CD14-positive monocyte (primary cell): ENCODE data around the gene TSG101. TPM values are rescaled to one million over a fixed set of nuclear protein-coding genes. Genes with fewer than 3 reads are reported as not detected.
A peak's percentile ranks its signal among the peaks of the same experiment; 100 is the strongest.

Experiments used
- DNase-seq, 3 donors: peaks; one replicate each; pipeline ENCODE4 v3.0.0-alpha.2; 2011 to 2022
- H2AFZ ChIP-seq: 2 replicates; pipeline ENCODE4 v1.6.0; 2012; ENCODE audit warnings: mild to moderate bottlenecking, low read depth, low read length, inconsistent platforms; ENCODE audit not compliant: insufficient read depth, poor library complexity, severe bottlenecking
- H3K27ac ChIP-seq, 2 donors: 1 replicate in 1 of 2; 2 replicates in 1 of 2; pipeline ENCODE4 v1.5.1; 2012 to 2013; ENCODE audit warnings: low read length in 2 of 2, control low read depth in 1 of 2, inconsistent platforms in 1 of 2, low read depth in 1 of 2, mild to moderate bottlenecking in 1 of 2
- H3K27me3 ChIP-seq, 2 donors: one replicate each; pipeline versions ENCODE4 v1.6.0 to v1.6.1; 2011 to 2013; ENCODE audit warnings: low read length in 2 of 2; ENCODE audit not compliant: control insufficient read depth in 2 of 2, insufficient read depth in 2 of 2
- H3K36me3 ChIP-seq, 2 donors: replicated peaks in 1 of 2; 1 replicate in 1 of 2; 2 replicates in 1 of 2; pipeline versions ENCODE4 v1.5.1 to v1.6.1; 2012 to 2013; ENCODE audit warnings: low read length in 2 of 2, control low read depth in 1 of 2, inconsistent platforms in 1 of 2, mild to moderate bottlenecking in 1 of 2; ENCODE audit not compliant: insufficient read depth in 2 of 2, control insufficient read depth in 1 of 2
- H3K4me1 ChIP-seq, 2 donors: 1 replicate in 1 of 2; 2 replicates in 1 of 2; pipeline versions ENCODE4 v1.5.1 to v1.6.1; 2012 to 2013; ENCODE audit warnings: low read length in 2 of 2, control low read depth in 1 of 2, inconsistent platforms in 1 of 2, mild to moderate bottlenecking in 1 of 2, moderate library complexity in 1 of 2; ENCODE audit not compliant: insufficient read depth in 2 of 2, control insufficient read depth in 1 of 2
- H3K4me2 ChIP-seq: replicated peaks from 2 replicates; pipeline ENCODE3; 2012; ENCODE audit warnings: low read length, moderate library complexity, mild to moderate bottlenecking; ENCODE audit not compliant: poor library complexity, severe bottlenecking; ENCODE audit errors: extremely low read depth
- H3K4me3 ChIP-seq, 3 experiments: fragments of 200-600 bp in 1 of 3; sonication (generic) in 1 of 3; replicated peaks in 1 of 3; 1 replicate in 2 of 3; 2 replicates in 1 of 3; pipeline ENCODE4 v1.5.1; 2011 to 2013; ENCODE audit warnings: low read length in 3 of 3, mild to moderate bottlenecking in 3 of 3, control low read depth in 2 of 3, low read depth in 2 of 3, inconsistent platforms in 1 of 3, moderate library complexity in 1 of 3
- H3K79me2 ChIP-seq: 2 replicates; pipeline ENCODE4 v1.6.0; 2012; ENCODE audit warnings: mild to moderate bottlenecking, control low read depth, inconsistent platforms, low read length, moderate library complexity; ENCODE audit not compliant: insufficient read depth
- H3K9ac ChIP-seq: 2 replicates; pipeline ENCODE4 v1.6.0; 2017; ENCODE audit warnings: low read length, mild to moderate bottlenecking; ENCODE audit not compliant: insufficient read depth, poor library complexity, severe bottlenecking
- H3K9me3 ChIP-seq, 2 donors: replicated peaks in 1 of 2; 1 replicate in 1 of 2; 2 replicates in 1 of 2; pipeline versions ENCODE4 v1.5.1 to v1.6.1; 2012 to 2013; ENCODE audit warnings: low read length in 2 of 2, control low read depth in 1 of 2; ENCODE audit not compliant: control insufficient read depth in 1 of 2, insufficient read depth in 1 of 2
- H4K20me1 ChIP-seq: 2 replicates; pipeline ENCODE4 v1.6.0; 2012; ENCODE audit warnings: mild to moderate bottlenecking, low read length, control low read depth, moderate library complexity; ENCODE audit not compliant: insufficient read depth
- H3K27ac Mint-ChIP-seq, 7 donors: one replicate each; pipeline ENCODE4 v1.8.0; 2020; ENCODE audit warnings: mild to moderate bottlenecking in 7 of 7, mixed read lengths in 7 of 7, moderate library complexity in 6 of 7, inconsistent platforms in 2 of 7
- H3K27me3 Mint-ChIP-seq, 3 donors: one replicate each; pipeline ENCODE4 v1.8.0; 2021 to 2022; ENCODE audit warnings: low read depth in 3 of 3, mild to moderate bottlenecking in 3 of 3, mixed read lengths in 3 of 3, moderate library complexity in 3 of 3, inconsistent platforms in 1 of 3
- H3K36me3 Mint-ChIP-seq, 2 donors: one replicate each; pipeline ENCODE4 v1.8.0; 2020; ENCODE audit warnings: mixed read lengths in 2 of 2, inconsistent platforms in 1 of 2, mild to moderate bottlenecking in 1 of 2
- H3K4me1 Mint-ChIP-seq: one replicate; pipeline ENCODE4 v1.8.0; 2020; ENCODE audit warnings: mild to moderate bottlenecking, mixed read lengths
- H3K4me3 Mint-ChIP-seq, 2 donors: one replicate each; pipeline ENCODE4 v1.8.0; 2020; ENCODE audit warnings: mild to moderate bottlenecking in 2 of 2, mixed read lengths in 2 of 2, moderate library complexity in 1 of 2
- H3K9me3 Mint-ChIP-seq, 7 donors: one replicate each; pipeline ENCODE4 v1.8.0; 2020 to 2022; ENCODE audit warnings: mixed read lengths in 7 of 7, mild to moderate bottlenecking in 6 of 7, moderate library complexity in 6 of 7, inconsistent platforms in 2 of 7
- CTCF ChIP-seq: fragments of 200-600 bp; IDR thresholded peaks from one replicate; pipeline ENCODE4 v1.8.0; 2022; ENCODE audit warnings: antibody characterized with exemption, mild to moderate bottlenecking
- WGBS: methylation state at CpG from one replicate; pipeline ENCODE4 v1.1.5; 2013; ENCODE audit warnings: missing lambda C conversion rate; ENCODE audit not compliant: insufficient coverage; 5-methylcytosine and 5-hydroxymethylcytosine counted together
- intact Hi-C, 2 donors: fragments of 100-400 bp; cut with micrococcal nuclease; formaldehyde crosslinking; loops; one replicate each; pipeline versions ENCODE4 v1.15.0 to v1.15.1; 2023
- polyA plus RNA-seq, 3 donors: library from polyadenylated mRNA; depleted of rRNA in 1 of 3; unstranded in 2 of 3; stranded (reverse) in 1 of 3; fragments of 300-500 nt in 2 of 3; fragments of >200 nt in 1 of 3; fragmentation: Illumina TruSeq in 2 of 3; gene quantifications; 1 replicate in 2 of 3; 2 replicates in 1 of 3; pipeline ENCODE4 v1.2.3, GENCODE V29; 2012 to 2021

TSG101 gene
- polyA plus RNA-seq, 3 donors: 76.7 to 116 (median 112) TPM

- Histone ChIP-seq H3K9ac (no peak overlapping the region), H4K20me1 (peaks cover 24% of the 10 kb centered on the region), H3K4me2 (no peak overlapping the region), H3K4me3 (no peak overlapping the region), H3K27ac (peak overlapping the region in 1 of 2 donors; percentile 52), H3K27me3 (no peaks in the 10 kb centered on the region), H3K36me3 (peaks cover 75 to 91% of the 10 kb centered on the region in 2 donors), H3K79me2 (no peaks in the 10 kb centered on the region), H2AFZ (no peak overlapping the region), H3K4me1 (no peaks in the 10 kb centered on the region), H3K9me3 (no peaks in the 10 kb centered on the region)
- DNase-seq: no peak
- no peak for TF ChIP-seq CTCF
- H3K36me3 Mint-ChIP-seq: peaks cover 64 to 86% of the 10 kb centered on the region in 2 donors
- H3K4me1 Mint-ChIP-seq: no peaks in the 10 kb centered on the region
- intact Hi-C loops: no loop called here
- no peaks in the 10 kb centered on the region for H3K9me3 Mint-ChIP-seq
- WGBS: 100% methylated on average over 1 of the region's 4 CpGs
- no peaks in the 10 kb centered on the region for H3K27me3 Mint-ChIP-seq
- peak overlapping the region in 3 of 7 donors; percentile 40 to 63 (median 54) for H3K27ac Mint-ChIP-seq
- H3K4me3 Mint-ChIP-seq: no peak overlapping the region
Measured at GRCh38 chr11:18495703-18496102, 31.0 kb downstream of the TSG101 start.

GRCh38 chr11:18495271-18495670 lies 31.5 kb downstream of the TSG101 start:
- Mint-ChIP-seq H3K27me3 (no peaks in the 10 kb centered on the region), H3K27ac (peak overlapping the region in 1 of 7 donors; percentile 63), H3K9me3 (no peaks in the 10 kb centered on the region), H3K4me3 (no peak overlapping the region), H3K36me3 (peaks cover 64 to 86% of the 10 kb centered on the region in 2 donors), H3K4me1 (no peaks in the 10 kb centered on the region)
- DNase-seq: peak in 2 of 3 donors; percentile 3 to 5
- Histone ChIP-seq H3K9ac (no peak overlapping the region), H3K9me3 (no peaks in the 10 kb centered on the region), H3K4me2 (no peak overlapping the region), H2AFZ (no peak overlapping the region), H4K20me1 (peaks cover 24% of the 10 kb centered on the region), H3K4me1 (no peaks in the 10 kb centered on the region), H3K79me2 (no peaks in the 10 kb centered on the region), H3K4me3 (no peak overlapping the region), H3K27ac (peak overlapping the region in 1 of 2 donors; percentile 52), H3K36me3 (peaks cover 76 to 91% of the 10 kb centered on the region in 2 donors), H3K27me3 (no peaks in the 10 kb centered on the region)
- TF ChIP-seq CTCF: no peak
- intact Hi-C loops: no loop called here
